Ovary (tissue), 3 donors: ENCODE measurements around the gene TASOR2.

ENCODE experiments used
- CTCF ChIP-seq, 3 donors: fragments of 450-650 bp in 2 of 3; fragments of 200-600 bp in 1 of 3; IDR thresholded peaks; one replicate each; pipeline versions ENCODE4 v1.5.1 to v1.8.0; 2016 to 2022; ENCODE audit warnings: antibody characterized with exemption in 3 of 3, mild to moderate bottlenecking in 1 of 3
- POLR2A ChIP-seq: fragments of 450-650 bp; IDR thresholded peaks from one replicate; pipeline ENCODE4 v1.6.1; 2017; ENCODE audit warnings: antibody characterized with exemption, mild to moderate bottlenecking, moderate library complexity
- donor health status: DM: no; HTN: no; CAD: no.

- TF ChIP-seq CTCF (IDR thresholded peaks at IDR 0.05): no peak
- TF ChIP-seq POLR2A: no peak
These were observed 13.4 kb downstream of the TASOR2 start for GRCh38 chr10:5698062-5698461.
